H1 (cell line): Measurements from ENCODE around the gene ELL2. TPM values are rescaled to one million over a fixed set of nuclear protein-coding genes. Genes with fewer than 3 reads are reported as not detected.
A peak's percentile ranks its signal among the peaks of the same experiment; 100 is the strongest.

Source experiments
- CTCF ChIA-PET: fragments of 300-600 bp; sonication (Branson Sonifier 250); formaldehyde crosslinking; loops from one replicate; lab custom pipeline; 2021; ENCODE audit not compliant: partially characterized antibody; lab: Charles Lee
- POLR2A ChIA-PET: fragments of 300-600 bp; sonication (Branson Sonifier 250); formaldehyde crosslinking; loops from one replicate; lab custom pipeline; 2021; ENCODE audit warnings: inconsistent platforms; ENCODE audit not compliant: partially characterized antibody; lab: Charles Lee
- DNase-seq, 2 experiments: peaks; one replicate each; pipeline versions ENCODE4 v3.0.0 to v3.0.0-alpha.2; 2010 to 2022; ENCODE audit warnings: low spot score in 2 of 2, low read depth in 1 of 2, mixed read lengths in 1 of 2
- FAIRE-seq: peaks from 2 replicates; lab custom pipeline; 2011; peaks lifted over from hg19 to GRCh38; lab: Jason Lieb, UNC
- H2AFZ ChIP-seq: 2 replicates; pipeline ENCODE4 v1.8.1; 2012; ENCODE audit warnings: low read length, inconsistent platforms
- H2AK5ac ChIP-seq: 2 replicates; pipeline ENCODE4 v1.6.1; 2013; ENCODE audit warnings: low read depth, low read length
- H2BK120ac ChIP-seq: replicated peaks from 2 replicates; pipeline ENCODE3; 2013; ENCODE audit warnings: low read depth, low read length, inconsistent platforms
- H2BK12ac ChIP-seq: 2 replicates; pipeline ENCODE4 v1.6.1; 2013; ENCODE audit warnings: low read depth, low read length
- H2BK15ac ChIP-seq: 2 replicates; pipeline ENCODE4 v1.6.1; 2013; ENCODE audit warnings: low read length
- H2BK20ac ChIP-seq: 2 replicates; pipeline ENCODE4 v1.6.1; 2013; ENCODE audit warnings: low read length
- H2BK5ac ChIP-seq: 2 replicates; pipeline ENCODE4 v1.6.1; 2013; ENCODE audit warnings: low read depth, low read length
- H3K14ac ChIP-seq: 2 replicates; pipeline ENCODE4 v1.6.1; 2013; ENCODE audit warnings: inconsistent platforms; ENCODE audit not compliant: insufficient read length
- H3K18ac ChIP-seq: 2 replicates; pipeline ENCODE4 v1.6.1; 2013; ENCODE audit warnings: low read length; ENCODE audit errors: extremely low read depth
- H3K23ac ChIP-seq: 2 replicates; pipeline ENCODE4 v1.6.1; 2013; ENCODE audit warnings: inconsistent platforms; ENCODE audit not compliant: insufficient read length
- H3K23me2 ChIP-seq: 2 replicates; pipeline ENCODE4 v1.6.1; 2013; ENCODE audit warnings: low read depth, low read length
- H3K27ac ChIP-seq: 2 replicates; pipeline ENCODE4 v1.6.1; 2011; ENCODE audit warnings: low read depth, low read length, inconsistent platforms
- H3K27me3 ChIP-seq, 4 experiments: replicated peaks in 1 of 4; 1 replicate in 1 of 4; 2 replicates in 3 of 4; pipeline versions ENCODE4 v1.6.1 to v1.8.1; 2011 to 2013; ENCODE audit warnings: low read length in 3 of 4, mild to moderate bottlenecking in 3 of 4, inconsistent platforms in 2 of 4, mixed read lengths in 2 of 4, moderate library complexity in 1 of 4; ENCODE audit not compliant: control insufficient read depth in 3 of 4, insufficient read depth in 3 of 4; ENCODE audit errors: extremely low read depth in 1 of 4
- H3K36me3 ChIP-seq, 4 experiments: 2 replicates each; pipeline versions ENCODE4 v1.6.1 to v1.8.1; 2011 to 2013; ENCODE audit warnings: mild to moderate bottlenecking in 4 of 4, low read length in 3 of 4, moderate library complexity in 2 of 4, control low read depth in 1 of 4, inconsistent platforms in 1 of 4; ENCODE audit not compliant: insufficient read depth in 4 of 4, control insufficient read depth in 2 of 4
- H3K4ac ChIP-seq: replicated peaks from 2 replicates; pipeline ENCODE3; 2013; ENCODE audit warnings: low read length, low read depth, mixed read lengths, inconsistent platforms; ENCODE audit not compliant: insufficient read length
- H3K4me1 ChIP-seq, 4 experiments: replicated peaks in 1 of 4; 1 replicate in 1 of 4; 2 replicates in 3 of 4; pipeline versions ENCODE4 v1.6.1 to v1.8.1; 2011 to 2013; ENCODE audit warnings: low read length in 3 of 4, inconsistent platforms in 2 of 4, mixed read lengths in 1 of 4; ENCODE audit not compliant: insufficient read depth in 4 of 4, control insufficient read depth in 3 of 4
- H3K4me2 ChIP-seq, 2 experiments: 2 replicates each; pipeline versions ENCODE4 v1.6.1 to v1.8.1; 2011 to 2013; ENCODE audit warnings: low read depth in 2 of 2, low read length in 2 of 2, control low read depth in 1 of 2, inconsistent platforms in 1 of 2, mild to moderate bottlenecking in 1 of 2; ENCODE audit not compliant: insufficient read depth in 1 of 2
- H3K4me3 ChIP-seq, 4 experiments: fragments of 200-600, 300-600 bp in 1 of 4; sonication (generic), shearing (Covaris generic), sonication (Bioruptor Twin) in 1 of 4; 2 replicates each; pipeline versions ENCODE4 v1.5.1 to v1.8.1; 2011 to 2016; ENCODE audit warnings: low read length in 4 of 4, low read depth in 3 of 4, control low read depth in 2 of 4, inconsistent platforms in 2 of 4, mild to moderate bottlenecking in 2 of 4, mixed read lengths in 1 of 4, moderate library complexity in 1 of 4; ENCODE audit not compliant: insufficient read depth in 2 of 4; ENCODE audit errors: extremely low read depth in 1 of 4
- H3K56ac ChIP-seq: replicated peaks from 2 replicates; pipeline ENCODE3; 2013; ENCODE audit warnings: low read depth, mild to moderate bottlenecking, mixed read lengths, low read length, inconsistent platforms; ENCODE audit not compliant: insufficient read length
- H3K79me1 ChIP-seq: 2 replicates; pipeline ENCODE4 v1.6.1; 2013; ENCODE audit warnings: low read depth, low read length, control low read depth
- H3K79me2 ChIP-seq, 2 experiments: 2 replicates each; pipeline versions ENCODE4 v1.6.1 to v1.8.1; 2012 to 2013; ENCODE audit warnings: low read length in 2 of 2, mild to moderate bottlenecking in 2 of 2, inconsistent platforms in 1 of 2; ENCODE audit not compliant: insufficient read depth in 2 of 2, control insufficient read depth in 1 of 2
- H3K9ac ChIP-seq, 4 experiments: replicated peaks in 1 of 4; 1 replicate in 1 of 4; 2 replicates in 3 of 4; pipeline versions ENCODE4 v1.6.1 to v1.8.1; 2011 to 2013; ENCODE audit warnings: low read depth in 3 of 4, low read length in 3 of 4, control low read depth in 2 of 4, mild to moderate bottlenecking in 2 of 4, moderate library complexity in 2 of 4, inconsistent platforms in 1 of 4; ENCODE audit errors: extremely low read depth in 1 of 4
- H3K9me3 ChIP-seq, 2 experiments: 2 replicates each; pipeline versions ENCODE4 v1.6.1 to v1.8.1; 2012 to 2013; ENCODE audit warnings: mild to moderate bottlenecking in 2 of 2, moderate library complexity in 2 of 2, control low read depth in 1 of 2, inconsistent platforms in 1 of 2, low read depth in 1 of 2, low read length in 1 of 2, mixed read lengths in 1 of 2; ENCODE audit not compliant: insufficient read depth in 2 of 2
- H4K20me1 ChIP-seq, 2 experiments: replicated peaks in 1 of 2; 2 replicates each; pipeline versions ENCODE3 to v1.8.1; 2011 to 2013; ENCODE audit warnings: inconsistent platforms in 2 of 2, low read length in 2 of 2, mild to moderate bottlenecking in 1 of 2; ENCODE audit not compliant: insufficient read depth in 2 of 2, control insufficient read depth in 1 of 2
- H4K5ac ChIP-seq: 2 replicates; pipeline ENCODE4 v1.6.1; 2013; ENCODE audit warnings: low read length, low read depth, mixed read lengths, inconsistent platforms; ENCODE audit not compliant: insufficient read length
- H4K8ac ChIP-seq: 2 replicates; pipeline ENCODE4 v1.8.0; 2013; ENCODE audit warnings: mild to moderate bottlenecking, moderate library complexity, low read length, inconsistent platforms; ENCODE audit not compliant: insufficient read depth; ENCODE audit errors: extremely low read depth
- H4K91ac ChIP-seq: replicated peaks from 2 replicates; pipeline ENCODE3; 2013; ENCODE audit warnings: low read length, mixed read lengths, inconsistent platforms; ENCODE audit not compliant: insufficient read length
- CTBP2 ChIP-seq: IDR thresholded peaks from 2 replicates; pipeline ENCODE4 v1.7.0; 2011; ENCODE audit warnings: borderline replicate concordance, mild to moderate bottlenecking, moderate library complexity, mixed read lengths, low read length; ENCODE audit not compliant: insufficient read depth, insufficient read length
- HDAC6 ChIP-seq: IDR thresholded peaks from one replicate; pipeline ENCODE4 v1.7.1; 2012; ENCODE audit warnings: low read depth, mild to moderate bottlenecking, inconsistent platforms, low read length, moderate library complexity
- KDM1A ChIP-seq: fragments of 200-600, 300-600 bp; sonication (generic); IDR thresholded peaks from 2 replicates; pipeline ENCODE4 v1.7.1; 2016; ENCODE audit warnings: mild to moderate bottlenecking, low read length, borderline replicate concordance
- RAD21 ChIP-seq, 2 experiments: IDR thresholded peaks in 1 of 2; conservative IDR thresholded peaks in 1 of 2; 2 replicates each; pipeline ENCODE4 v1.6.1; 2011; ENCODE audit warnings: low read depth in 2 of 2, low read length in 2 of 2, improper control_type of control experiment in 1 of 2, inconsistent platforms in 1 of 2, mild to moderate bottlenecking in 1 of 2, moderate library complexity in 1 of 2
- SIRT6 ChIP-seq: IDR thresholded peaks from one replicate; pipeline ENCODE4 v1.7.1; 2012; ENCODE audit warnings: low read length, inconsistent platforms
- WGBS, 2 experiments: shearing (Covaris generic) in 1 of 2; methylation state at CpG; one replicate each; pipeline versions ENCODE4 v1.1.6 to v1.1.7; 2013 to 2015; ENCODE audit warnings: low lambda C conversion rate in 2 of 2, mixed read lengths in 2 of 2, inconsistent platforms in 1 of 2, low coverage in 1 of 2, missing lambda C conversion rate in 1 of 2; ENCODE audit not compliant: insufficient replicate concordance in 2 of 2, insufficient coverage in 1 of 2, insufficient read length in 1 of 2; ENCODE audit errors: extremely low coverage in 1 of 2, missing lambda C conversion rate in 1 of 2; 5-methylcytosine and 5-hydroxymethylcytosine counted together
- polyA plus RNA-seq, 7 experiments: library from polyadenylated mRNA; depleted of rRNA in 3 of 7; stranded (reverse) in 5 of 7; unstranded in 2 of 7; fragments of >200 nt in 5 of 7; fragments of 200-250 nt in 2 of 7; gene quantifications; 1 replicate in 5 of 7; 2 replicates in 1 of 7; 4 replicates in 1 of 7; pipeline versions ENCODE4 v1.2.1 to v1.2.3, GENCODE V29; 2011 to 2013; ENCODE audit warnings: missing spikeins in 2 of 7, mixed read lengths in 2 of 7
- total RNA-seq: library from RNA; stranded (reverse); fragmentation: NEBNext Ultra II Directional; extraction: Animal tissue kit (Norgen Biotek cat#: 25700); gene quantifications from 2 replicates; pipeline ENCODE4 v1.2.1, GENCODE V29; 2021

ELL2 gene
- total and polyA plus RNA-seq, 2 of the 8 experiments (the other 6 are each of a cell fraction or from before 2014, with no cell fraction given): 6.3 to 29.4 TPM

- H3K9ac ChIP-seq: no peak overlapping the region
- no peaks in the 10 kb centered on the region for H3K36me3 ChIP-seq
- H2AFZ ChIP-seq: peak overlapping the region; percentile 60; the same call in 1 of the 2 replicates
- no peak overlapping the region; the same call in 1 of the 2 replicates for H2BK12ac ChIP-seq
- DNase-seq: no peak
- H3K23ac ChIP-seq: no peak overlapping the region
- no peak overlapping the region for H3K14ac ChIP-seq
- H3K9me3 ChIP-seq: no peaks in the 10 kb centered on the region
- H2BK5ac ChIP-seq: no peak overlapping the region
- no peak overlapping the region for H2BK20ac ChIP-seq
- H3K79me1 ChIP-seq: no peaks in the 10 kb centered on the region
- POLR2A ChIA-PET: no interaction called here
- no peak overlapping the region for H2BK15ac ChIP-seq
- no peaks in the 10 kb centered on the region for H3K23me2 ChIP-seq
- H4K91ac ChIP-seq: no peak overlapping the region
- no peak overlapping the region for H3K27ac ChIP-seq
- H3K79me2 ChIP-seq: no peaks in the 10 kb centered on the region
- WGBS, 2 experiments: 88% methylated on average over 11 of the region's 11 CpGs; no CpG with 5 or more reads in 1 of the 2 experiments
- H3K56ac ChIP-seq: no peak overlapping the region
- H3K4ac ChIP-seq: no peak overlapping the region
- H3K27me3 ChIP-seq: no peaks in the 10 kb centered on the region
- H3K18ac ChIP-seq: no peak overlapping the region; the same call in 1 of the 2 replicates
- H4K8ac ChIP-seq: no peak overlapping the region
- no peak overlapping the region for H3K4me3 ChIP-seq
- no peak overlapping the region for H3K4me2 ChIP-seq
- TF ChIP-seq RAD21 (IDR thresholded peaks at IDR 0.05 in 1 of 2, conservative IDR thresholded peaks at IDR 0.05 in 1 of 2; ENCODE audit: low read depth in 2 of 2, low read length in 2 of 2) (peak in 1 of 2 experiments; percentile 31; a peak in 1 of 4 replicates), HDAC6 (no peak), CTBP2 (no peak), SIRT6 (no peak), KDM1A (no peak)
- TF ChIP-seq, all 59 proteins: peak for 1
- Histone ChIP-seq H2AK5ac (no peak overlapping the region), H2BK120ac (no peak overlapping the region), H3K4me1 (no peaks in the 10 kb centered on the region), H4K5ac (no peak overlapping the region), H4K20me1 (no peaks in the 10 kb centered on the region)
- no peak for FAIRE-seq
- CTCF ChIA-PET: interaction anchor here (0.6 to 2.9 kb wide), 8 partner anchors 8 to 199 kb away, joined by 3 to 23 read pairs (median 4); no protein-coding TSS in a partner anchor
Observed at GRCh38 chr5:95842854-95843544, 118.7 kb downstream of the ELL2 start.
